Stimulated activated effector memory CD8-positive, alpha-beta T cell treated with anti-CD3 and anti-CD28 coated beads, Interleukin-12 subunit alpha, Interleukin-12 subunit beta, amount 100 ng/mL, for 72 hours (primary cell): ENCODE results near the gene KTN1.

Source experiments
- ATAC-seq: fragments of 150-1000 bp; cut with Tn5 transposase; 2 replicates; pipeline ENCODE4 v1.10.0; 2021
- DNase-seq, 2 donors: peaks; one replicate each; pipeline ENCODE4 v3.0.0; 2021 to 2022; ENCODE audit warnings: low spot score in 2 of 2
- H3K27ac Mint-ChIP-seq: one replicate; pipeline ENCODE4 v1.8.0; 2022; ENCODE audit warnings: mild to moderate bottlenecking, mixed read lengths
- H3K36me3 Mint-ChIP-seq: one replicate; pipeline ENCODE4 v1.8.0; 2022; ENCODE audit warnings: mild to moderate bottlenecking, mixed read lengths
- H3K4me1 Mint-ChIP-seq: one replicate; pipeline ENCODE4 v1.8.0; 2022; ENCODE audit warnings: mixed read lengths
- H3K4me3 Mint-ChIP-seq: one replicate; pipeline ENCODE4 v1.8.0; 2022; ENCODE audit warnings: mild to moderate bottlenecking, mixed read lengths
- H3K9me3 Mint-ChIP-seq: one replicate; pipeline ENCODE4 v1.8.0; 2022; ENCODE audit warnings: mixed read lengths

KTN1 gene

DNA sequence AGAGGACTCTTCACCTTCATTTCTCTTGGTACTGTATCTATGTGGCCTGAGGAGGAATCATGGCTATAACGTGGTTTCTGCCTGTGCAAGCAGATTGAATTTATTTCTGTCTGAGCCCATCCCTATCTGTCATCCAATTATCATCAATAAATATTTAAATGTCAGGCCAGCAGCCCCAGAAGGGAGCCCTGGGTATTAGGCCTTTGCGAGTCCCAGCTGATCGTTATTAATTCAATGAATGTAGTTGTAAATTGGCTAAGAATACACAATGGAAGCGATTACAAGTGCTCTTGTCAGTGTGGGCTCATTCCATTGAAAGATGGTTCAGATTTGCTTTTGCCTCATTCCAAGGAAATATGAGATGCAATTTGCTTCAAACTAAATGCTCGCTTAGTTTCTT is 142.0 kb downstream of the KTN1 start:
- ATAC-seq = no peak
- Mint-ChIP-seq H3K27ac (no peak overlapping the region), H3K4me3 (no peak overlapping the region), H3K9me3 (no peaks in the 10 kb centered on the region), H3K4me1 (no peaks in the 10 kb centered on the region), H3K36me3 (no peaks in the 10 kb centered on the region)
- no peak for DNase-seq

DNA sequence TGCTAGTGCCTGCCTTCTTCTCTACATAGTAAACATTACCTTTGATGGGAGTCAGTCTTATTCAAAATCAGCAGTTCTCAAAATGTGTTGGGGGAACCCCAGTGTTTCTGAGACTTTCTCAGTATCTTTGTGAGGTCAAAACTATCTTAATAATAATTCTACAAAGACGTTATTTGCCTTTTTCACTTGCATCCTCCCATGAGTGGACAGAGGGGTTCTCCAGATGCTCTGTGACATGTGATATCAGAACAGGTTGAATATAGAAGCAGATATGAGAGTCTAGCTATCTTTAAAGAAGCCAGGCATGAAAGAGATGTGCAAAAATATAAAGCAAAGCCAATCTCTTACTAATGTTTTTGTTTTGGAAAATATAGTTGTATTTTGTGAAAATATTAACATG is 144.7 kb downstream of the KTN1 start:
- ATAC-seq (no peak), DNase-seq (no peak)
- no peak overlapping the region for H3K4me3 Mint-ChIP-seq
- H3K27ac Mint-ChIP-seq = no peak overlapping the region
- no peaks in the 10 kb centered on the region for H3K9me3 Mint-ChIP-seq
- no peaks in the 10 kb centered on the region for H3K36me3 Mint-ChIP-seq
- no peaks in the 10 kb centered on the region for H3K4me1 Mint-ChIP-seq

DNA sequence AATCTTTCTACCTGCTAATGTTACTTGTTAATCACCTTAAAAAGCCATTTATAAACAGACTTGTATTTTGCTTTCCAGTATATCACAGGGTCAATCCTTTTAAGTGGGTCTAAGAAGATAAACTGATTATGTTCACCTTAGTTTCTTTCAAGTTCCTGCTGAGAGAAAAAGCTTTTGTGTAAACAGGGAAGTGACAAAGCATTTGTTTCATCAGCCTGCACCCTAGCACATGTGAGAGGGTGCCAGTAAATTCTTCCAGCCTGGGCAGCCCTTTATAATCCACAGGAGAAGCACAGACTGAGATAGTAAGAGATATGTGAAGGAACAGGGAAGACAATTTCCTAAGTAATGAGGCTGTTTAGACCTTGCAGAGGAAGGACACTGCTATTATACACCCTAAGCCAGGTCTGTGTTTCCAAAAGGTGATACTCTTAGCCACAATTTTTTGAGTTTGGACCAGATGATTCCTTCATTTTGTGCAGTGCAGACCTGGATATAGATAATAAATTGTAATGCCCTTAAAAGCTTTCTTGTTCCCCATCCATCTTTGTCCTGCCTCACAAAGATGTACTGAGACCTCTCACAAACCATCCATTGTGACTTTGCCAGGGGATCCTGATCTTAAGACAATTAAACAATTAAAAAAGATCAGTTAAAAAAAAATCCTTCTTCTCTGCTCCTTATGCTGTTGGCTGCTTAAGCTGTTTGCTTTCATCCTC is 150.7 kb downstream of the KTN1 start:
- ATAC-seq (no peak), DNase-seq (no peak)
- no peaks in the 10 kb centered on the region for H3K4me1 Mint-ChIP-seq
- no peak overlapping the region for H3K4me3 Mint-ChIP-seq
- H3K9me3 Mint-ChIP-seq = no peaks in the 10 kb centered on the region
- H3K27ac Mint-ChIP-seq = no peak overlapping the region
- no peaks in the 10 kb centered on the region for H3K36me3 Mint-ChIP-seq

DNA sequence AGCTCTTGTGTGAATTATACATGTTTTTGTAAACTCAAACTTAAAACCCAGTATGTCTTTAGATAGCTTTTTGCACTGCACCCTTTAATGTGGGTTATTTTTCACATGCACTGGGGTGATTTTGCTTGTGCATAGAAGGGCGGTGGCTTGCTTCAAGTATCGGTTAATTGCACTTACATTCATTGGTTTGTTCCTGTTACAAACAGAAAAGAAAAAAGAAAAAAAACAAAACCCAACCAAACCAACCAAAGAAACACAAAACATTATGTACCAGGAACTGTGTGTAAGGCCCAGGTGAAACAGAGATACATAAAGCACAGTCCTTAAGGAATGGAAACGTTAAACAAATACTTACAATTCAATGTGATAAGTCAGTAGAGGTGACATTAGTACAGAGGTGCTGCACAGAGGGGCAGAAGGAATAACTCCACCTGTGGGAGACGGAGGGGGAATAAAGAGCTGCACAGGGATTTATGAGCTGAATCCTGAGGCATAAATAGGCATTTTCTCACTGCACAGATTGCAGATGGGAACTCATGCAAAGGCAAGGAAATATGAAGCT is 151.4 kb downstream of the KTN1 start:
- H3K36me3 Mint-ChIP-seq = no peaks in the 10 kb centered on the region
- DNase-seq (no peak), ATAC-seq (no peak)
- H3K4me3 Mint-ChIP-seq = no peak overlapping the region
- no peak overlapping the region for H3K27ac Mint-ChIP-seq
- H3K4me1 Mint-ChIP-seq = no peaks in the 10 kb centered on the region
- peaks cover 2% of the 10 kb centered on the region for H3K9me3 Mint-ChIP-seq

DNA sequence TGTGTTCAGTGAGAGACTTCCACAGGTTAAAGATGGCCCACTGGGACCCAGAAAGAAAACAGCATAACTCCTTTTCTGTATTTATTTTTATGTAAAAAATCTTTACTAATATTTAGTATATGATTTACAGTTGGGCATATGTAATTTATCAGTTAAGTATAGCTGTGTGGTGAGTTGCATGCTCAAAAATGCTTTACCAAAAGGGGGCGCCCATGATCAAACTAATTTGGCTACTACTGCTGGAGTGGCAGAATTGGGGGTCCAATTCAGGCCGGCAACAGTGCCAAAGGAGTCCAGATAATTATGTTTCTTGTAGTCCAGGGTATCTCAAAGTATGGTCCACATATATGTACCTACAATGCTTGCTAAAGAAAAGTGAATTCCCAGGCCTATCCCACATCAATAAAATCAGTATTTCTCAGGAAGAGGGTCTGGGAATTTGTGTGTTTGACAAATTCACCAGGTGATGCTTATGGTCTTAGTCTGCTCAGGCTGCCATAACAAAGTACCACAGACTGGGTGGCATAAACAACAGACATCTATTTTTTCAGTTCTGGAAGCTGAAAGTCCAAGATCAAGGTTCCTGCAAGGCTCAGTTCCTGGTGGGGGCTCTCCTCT is 152.0 kb downstream of the KTN1 start:
- Mint-ChIP-seq H3K9me3 (peaks cover 6% of the 10 kb centered on the region), H3K4me1 (no peaks in the 10 kb centered on the region)

DNA sequence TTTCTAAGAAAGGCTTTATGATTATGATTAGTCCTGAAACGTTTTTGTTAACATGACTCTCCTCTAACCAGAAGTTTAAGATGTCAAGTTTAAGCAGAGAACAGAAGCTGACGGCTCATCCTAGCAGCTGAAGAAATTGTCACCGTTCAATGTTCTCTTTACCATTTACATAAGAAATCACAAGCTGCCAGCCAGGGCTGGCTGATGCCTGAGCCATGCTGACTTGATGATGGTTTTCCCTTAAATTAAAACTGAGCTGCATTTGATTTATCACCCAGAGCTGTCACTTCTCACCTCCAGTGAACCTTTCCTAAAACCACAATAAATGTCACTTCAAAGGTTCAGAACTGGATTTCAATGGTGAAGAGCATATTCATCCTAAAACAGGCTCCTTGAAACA is 153.6 kb downstream of the KTN1 start:
- ATAC-seq (no peak), DNase-seq (no peak)
- Mint-ChIP-seq H3K4me3 (no peak overlapping the region), H3K36me3 (no peaks in the 10 kb centered on the region), H3K27ac (peak overlapping the region; percentile 15), H3K9me3 (peaks cover 6% of the 10 kb centered on the region), H3K4me1 (no peaks in the 10 kb centered on the region)

More for the DNA sequence above, 152.0 kb downstream of the KTN1 start:
- ATAC-seq (peak; percentile 45), DNase-seq (peak; percentile 44 to 68)
- H3K27ac Mint-ChIP-seq = no peak overlapping the region
- H3K4me3 Mint-ChIP-seq = no peak overlapping the region
- no peaks in the 10 kb centered on the region for H3K36me3 Mint-ChIP-seq
